GM12878 (cell line): ENCODE measurements around the gene LEUTX. TPM values are rescaled to one million over a fixed set of nuclear protein-coding genes. Genes with fewer than 3 reads are reported as not detected.

Experiments used
- ATAC-seq: fragments of 200-7000 bp; cut with Tn5 transposase; 3 replicates; pipeline ENCODE4 v1.9.1; 2020; ENCODE audit warnings: mild to moderate bottlenecking, moderate library complexity
- BruUV-seq: library from RNA; stranded (reverse); fragments of 400-500 nt; replicated peaks from 2 replicates; lab custom pipeline; 2021; lab: Mats Ljungman, UMichigan
- CTCF ChIA-PET: fragments of 300-600 bp; sonication (Branson Sonifier 250); formaldehyde crosslinking; extraction: SDS; loops from one replicate; lab custom pipeline; 2021; ENCODE audit warnings: inconsistent platforms; lab: Yijun Ruan, JAX
- POLR2A ChIA-PET: fragments of 350-600 bp; formaldehyde crosslinking; extraction: SDS; loops from one replicate; lab custom pipeline; 2021; ENCODE audit warnings: inconsistent platforms; lab: Charles Lee
- RAD21 ChIA-PET: fragments of 300-600 bp; sonication (Branson Sonifier 250); formaldehyde crosslinking; loops from one replicate; lab custom pipeline; 2023; ENCODE audit warnings: antibody characterized with exemption; ENCODE audit not compliant: unreplicated experiment; lab: Charles Lee
- SMC1A ChIA-PET: fragments of 300-600 bp; sonication (Branson Sonifier 250); formaldehyde crosslinking; loops from one replicate; lab custom pipeline; 2023; ENCODE audit not compliant: unreplicated experiment, uncharacterized antibody; lab: Charles Lee
- DNase-seq: peaks from one replicate; pipeline ENCODE4 v3.0.0-alpha.2; 2011; ENCODE audit warnings: low read depth, low spot score
- FAIRE-seq: peaks from 3 replicates; lab custom pipeline; 2011; peaks lifted over from hg19 to GRCh38; lab: Jason Lieb, UNC
- H2AFZ ChIP-seq: 2 replicates; pipeline ENCODE4 v1.6.0; 2011; ENCODE audit warnings: low read depth, low read length, control low read depth; ENCODE audit not compliant: control insufficient read depth
- H3K27ac ChIP-seq: 2 replicates; pipeline ENCODE4 v1.5.1; 2011; ENCODE audit warnings: control low read depth; ENCODE audit not compliant: control insufficient read depth, insufficient read depth
- H3K27me3 ChIP-seq, 2 experiments: replicated peaks in 1 of 2; 2 replicates each; pipeline versions ENCODE4 v1.6.0 to v1.6.1; 2011; ENCODE audit warnings: low read length in 1 of 2; ENCODE audit not compliant: control insufficient read depth in 2 of 2, insufficient read depth in 2 of 2
- H3K36me3 ChIP-seq, 2 experiments: 2 replicates each; pipeline ENCODE4 v1.5.1; 2011; ENCODE audit warnings: low read length in 1 of 2; ENCODE audit not compliant: control insufficient read depth in 2 of 2, insufficient read depth in 2 of 2
- H3K4me1 ChIP-seq: 2 replicates; pipeline ENCODE4 v1.6.1; 2011; ENCODE audit warnings: mild to moderate bottlenecking, low read length, moderate library complexity, mixed read lengths; ENCODE audit not compliant: control insufficient read depth, insufficient read depth
- H3K4me2 ChIP-seq: 2 replicates; pipeline ENCODE4 v1.6.0; 2011; ENCODE audit warnings: control low read depth; ENCODE audit not compliant: control insufficient read depth, insufficient read depth
- H3K4me3 ChIP-seq: fragments of 200-600 bp; sonication (generic); 2 replicates; pipeline ENCODE4 v1.5.1; 2016
- H3K79me2 ChIP-seq: 2 replicates; pipeline ENCODE4 v1.6.0; 2011; ENCODE audit warnings: low read length; ENCODE audit not compliant: control insufficient read depth, insufficient read depth
- H3K9ac ChIP-seq: 2 replicates; pipeline ENCODE4 v1.8.0; 2011; ENCODE audit warnings: low read length, control low read depth, mixed read lengths; ENCODE audit not compliant: control insufficient read depth, insufficient read depth
- H3K9me3 ChIP-seq: replicated peaks from 3 replicates; pipeline ENCODE4 v1.5.1; 2011; ENCODE audit warnings: mild to moderate bottlenecking, low read length; ENCODE audit not compliant: control insufficient read depth, insufficient read depth
- H4K20me1 ChIP-seq: 2 replicates; pipeline ENCODE4 v1.6.0; 2011; ENCODE audit not compliant: control insufficient read depth, insufficient read depth
- BACH1 ChIP-seq: fragments of 450-650 bp; IDR thresholded peaks from 2 replicates; pipeline ENCODE4 v1.6.1; 2017; ENCODE audit warnings: mild to moderate bottlenecking, borderline replicate concordance
- CREB1 ChIP-seq: IDR thresholded peaks from 2 replicates; pipeline ENCODE4 v1.6.1; 2012; ENCODE audit warnings: low read depth, mild to moderate bottlenecking, inconsistent platforms
- E2F8 ChIP-seq: fragments of 450-650 bp; IDR thresholded peaks from 2 replicates; pipeline ENCODE4 v1.6.1; 2018; ENCODE audit warnings: mild to moderate bottlenecking, low read depth, moderate library complexity; ENCODE audit not compliant: partially characterized antibody
- FOS ChIP-seq: IDR thresholded peaks from 3 replicates; pipeline ENCODE4 v1.6.1; 2011; ENCODE audit warnings: borderline replicate concordance; ENCODE audit not compliant: insufficient read length; ENCODE audit errors: extremely low read depth
- IRF5 ChIP-seq: fragments of 450-650 bp; IDR thresholded peaks from 2 replicates; pipeline ENCODE4 v1.6.1; 2017; ENCODE audit warnings: borderline replicate concordance
- KDM1A ChIP-seq: fragments of 200-600 bp; sonication (generic); IDR thresholded peaks from 2 replicates; pipeline ENCODE4 v1.6.1; 2016; ENCODE audit warnings: borderline replicate concordance
- NR2C1 ChIP-seq: fragments of 450-650 bp; IDR thresholded peaks from 2 replicates; pipeline ENCODE4 v1.6.1; 2017; ENCODE audit warnings: antibody characterized with exemption, mild to moderate bottlenecking, moderate library complexity
- NRF1 ChIP-seq: conservative IDR thresholded peaks from 2 replicates; pipeline ENCODE4 v1.6.1; 2011; ENCODE audit warnings: mild to moderate bottlenecking, low read depth, low read length, improper control_type of control experiment
- PAX8 ChIP-seq: fragments of 450-650 bp; IDR thresholded peaks from 2 replicates; pipeline ENCODE4 v1.6.1; 2017; ENCODE audit warnings: mild to moderate bottlenecking, moderate library complexity
- RFX5 ChIP-seq: IDR thresholded peaks from 2 replicates; pipeline ENCODE4 v1.6.1; 2011; ENCODE audit warnings: low read depth, low read length, improper control_type of control experiment
- SMAD1 ChIP-seq: fragments of 450-650 bp; IDR thresholded peaks from 2 replicates; pipeline ENCODE4 v1.6.1; 2018; ENCODE audit warnings: mild to moderate bottlenecking, low read depth; ENCODE audit not compliant: partially characterized antibody
- STAT1 ChIP-seq: fragments of 450-650 bp; conservative IDR thresholded peaks from 2 replicates; pipeline ENCODE4 v1.6.1; 2014; ENCODE audit warnings: antibody characterized with exemption, mild to moderate bottlenecking
- WRNIP1 ChIP-seq: IDR thresholded peaks from 2 replicates; pipeline ENCODE4 v1.6.1; 2011; ENCODE audit warnings: low read depth, low read length, improper control_type of control experiment, borderline replicate concordance
- YBX1 ChIP-seq: fragments of 450-650 bp; IDR thresholded peaks from 2 replicates; pipeline ENCODE4 v1.6.1; 2016; ENCODE audit warnings: antibody characterized with exemption
- ZNF207 ChIP-seq: fragments of 450-650 bp; IDR thresholded peaks from 2 replicates; pipeline ENCODE4 v1.6.1; 2014; ENCODE audit warnings: antibody characterized with exemption, mild to moderate bottlenecking, borderline replicate concordance
- WGBS: methylation state at CpG from one replicate; pipeline ENCODE4 v1.1.6; 2016; ENCODE audit warnings: low lambda C conversion rate; ENCODE audit not compliant: insufficient replicate concordance, insufficient coverage; ENCODE audit errors: missing lambda C conversion rate; 5-methylcytosine and 5-hydroxymethylcytosine counted together
- in situ Hi-C: fragments of 300-500 bp; cut with MboI; formaldehyde crosslinking; loops from 9 replicates; pipeline ENCODE4 v1.14.3; 2018; ENCODE audit warnings: mixed read lengths
- intact Hi-C: fragments of 100-400 bp; cut with micrococcal nuclease; formaldehyde crosslinking; loops from one replicate; pipeline ENCODE4 v1.14.2; 2022; ENCODE audit not compliant: unreplicated experiment
- polyA plus RNA-seq, 11 experiments: library from polyadenylated mRNA; depleted of rRNA in 4 of 11; unstranded in 6 of 11; stranded (reverse) in 5 of 11; fragments of >200 nt; fragmentation: Nextera tagmentation in 4 of 11; fragmentation: Illumina TruSeq in 1 of 11; extraction: Ambion mirVana in 4 of 11; extraction: Trizol in 1 of 11; gene quantifications; 1 replicate in 1 of 11; 2 replicates in 10 of 11; pipeline versions ENCODE4 v1.2.1 to v1.2.3, GENCODE V29; 2011 to 2016; ENCODE audit warnings: inconsistent platforms in 2 of 11, missing spikeins in 2 of 11, low read depth in 1 of 11
- total RNA-seq, 4 experiments: library from RNA; depleted of rRNA in 3 of 4; stranded (reverse); fragments of >200 nt in 3 of 4; fragmentation: Illumina TruSeq in 1 of 4; extraction: Trizol in 1 of 4; gene quantifications; 2 replicates each; pipeline versions ENCODE4 v1.2.1 to v1.2.3, GENCODE V29; 2013 to 2021

LEUTX gene
- total and polyA plus RNA-seq, 10 of the 15 experiments (the other 5 are each of a cell fraction or from before 2014, with no cell fraction given) = 0.29 to 0.46 (median 0.40) TPM; not detected in 4

- TF ChIP-seq STAT1 (no peak), WRNIP1 (no peak), YBX1 (no peak), PAX8 (no peak), NR2C1 (no peak), IRF5 (no peak), KDM1A (no peak), SMAD1 (no peak)
Observed at GRCh38 chr19:39805104-39805503, 26.4 kb downstream of the LEUTX start (continued).

- Histone ChIP-seq H2AFZ (no peak overlapping the region), H3K9me3 (no peaks in the 10 kb centered on the region; the same call in 2 of the 3 replicates), H4K20me1 (no peaks in the 10 kb centered on the region), H3K79me2 (no peaks in the 10 kb centered on the region), H3K27me3 (no peaks in the 10 kb centered on the region), H3K4me1 (no peaks in the 10 kb centered on the region), H3K4me2 (no peak overlapping the region), H3K9ac (no peak overlapping the region), H3K36me3 (no peaks in the 10 kb centered on the region), H3K27ac (no peak overlapping the region), H3K4me3 (no peak overlapping the region)
- ChIA-PET SMC1A (interaction anchor here (0.7 to 3.4 kb wide), 4 partner anchors 16 to 299 kb away, joined by 3 to 22 read pairs (median 4); no protein-coding TSS in a partner anchor), RAD21 (no interaction called here), POLR2A (interaction anchor here (0.5 to 1.4 kb wide), 3 partner anchors 12 to 26 kb away, joined by 3 to 10 read pairs (median 7); partner anchors contain the start of gene DYRK1B), CTCF (interaction anchor here (0.8 to 1.9 kb wide), 4 partner anchors 15 to 135 kb away, joined by 3 to 13 read pairs (median 5); no protein-coding TSS in a partner anchor)
- 53% methylated on average over 5 of the region's 5 CpGs for WGBS
- intact Hi-C loops (no loop called here), in situ Hi-C loops (no loop called here)
- no peak for ATAC-seq
- FAIRE-seq = no peak
- BruUV-seq = no TSS peak
- DNase-seq = no peak
- TF ChIP-seq ZNF207 (no peak), E2F8 (no peak), FOS (no peak), CREB1 (no peak), RFX5 (no peak), NRF1 (no peak), BACH1 (no peak)
Observed at GRCh38 chr19:39807846-39808364, 29.3 kb downstream of the LEUTX start.
